GM12878 (cell line): ENCODE results near the gene TRIM28. TPM values are rescaled to one million over a fixed set of nuclear protein-coding genes. Genes with fewer than 3 reads are reported as not detected.

Experiments used
- ASH2L ChIP-seq: fragments of 300-600, 200-600 bp; sonication (generic); IDR thresholded peaks from 2 replicates; pipeline ENCODE4 v1.6.1; 2017; ENCODE audit warnings: low read depth, mild to moderate bottlenecking, borderline replicate concordance
- BACH1 ChIP-seq: fragments of 450-650 bp; IDR thresholded peaks from 2 replicates; pipeline ENCODE4 v1.6.1; 2017; ENCODE audit warnings: mild to moderate bottlenecking, borderline replicate concordance
- BCL3 ChIP-seq: IDR thresholded peaks from 2 replicates; pipeline ENCODE4 v1.6.1; 2011; ENCODE audit warnings: borderline replicate concordance, low read depth, mild to moderate bottlenecking, moderate library complexity, low read length; ENCODE audit not compliant: insufficient read depth, poor library complexity, severe bottlenecking
- DPF2 ChIP-seq: fragments of 450-650 bp; IDR thresholded peaks from 2 replicates; pipeline ENCODE4 v1.6.1; 2017; ENCODE audit warnings: mild to moderate bottlenecking
- E2F4 ChIP-seq: IDR thresholded peaks from 2 replicates; pipeline ENCODE4 v1.6.1; 2012; ENCODE audit warnings: low read depth, low read length, improper control_type of control experiment
- EED ChIP-seq: sonication (generic); IDR thresholded peaks from 2 replicates; pipeline ENCODE4 v1.6.1; 2016; ENCODE audit warnings: antibody characterized with exemption, low read depth
- GABPA ChIP-seq: IDR thresholded peaks from 2 replicates; pipeline ENCODE4 v1.6.1; 2014; ENCODE audit warnings: antibody characterized with exemption, low read depth, mild to moderate bottlenecking, inconsistent platforms
- IRF4 ChIP-seq: IDR thresholded peaks from 2 replicates; pipeline ENCODE4 v1.6.1; 2011; ENCODE audit warnings: low read depth, low read length
- MXI1 ChIP-seq: fragments of 150-350 bp; IDR thresholded peaks from 2 replicates; pipeline ENCODE4 v1.6.1; 2011; ENCODE audit warnings: low read depth, mild to moderate bottlenecking, inconsistent platforms, low read length, improper control_type of control experiment
- MYC ChIP-seq: IDR thresholded peaks from 2 replicates; pipeline ENCODE4 v1.6.1; 2011; ENCODE audit warnings: mild to moderate bottlenecking, low read length, moderate library complexity, inconsistent platforms; ENCODE audit not compliant: insufficient read depth, insufficient replicate concordance, insufficient read length, severe bottlenecking
- NKRF ChIP-seq: fragments of 450-650 bp; conservative IDR thresholded peaks from 2 replicates; pipeline ENCODE4 v1.6.1; 2017; ENCODE audit warnings: mild to moderate bottlenecking, moderate library complexity
- PBX3 ChIP-seq: IDR thresholded peaks from 2 replicates; pipeline ENCODE4 v1.6.1; 2011; ENCODE audit warnings: mild to moderate bottlenecking, low read depth, low read length, moderate library complexity; ENCODE audit not compliant: insufficient replicate concordance
- REST ChIP-seq: IDR thresholded peaks from 2 replicates; pipeline ENCODE4 v1.6.1; 2012; ENCODE audit warnings: mild to moderate bottlenecking, low read depth, low read length
- SIX5 ChIP-seq: IDR thresholded peaks from 2 replicates; pipeline ENCODE4 v1.6.1; 2011; ENCODE audit warnings: mild to moderate bottlenecking, low read depth, low read length, moderate library complexity; ENCODE audit not compliant: severe bottlenecking
- SMARCA5 ChIP-seq: fragments of 450-650 bp; IDR thresholded peaks from 2 replicates; pipeline ENCODE4 v1.6.1; 2017; ENCODE audit warnings: mild to moderate bottlenecking
- TBL1XR1 ChIP-seq: IDR thresholded peaks from 2 replicates; pipeline ENCODE4 v1.6.1; 2012; ENCODE audit warnings: low read depth, low read length, improper control_type of control experiment
- TCF3 ChIP-seq: IDR thresholded peaks from 2 replicates; pipeline ENCODE4 v1.6.1; 2012; ENCODE audit warnings: low read depth, mild to moderate bottlenecking, low read length, borderline replicate concordance; ENCODE audit not compliant: insufficient read depth
- TCF7 ChIP-seq: IDR thresholded peaks from 2 replicates; pipeline ENCODE4 v1.6.1; 2014; ENCODE audit warnings: antibody characterized with exemption, borderline replicate concordance
- YY1 ChIP-seq: IDR thresholded peaks from 2 replicates; pipeline ENCODE4 v1.6.1; 2011; ENCODE audit warnings: low read depth, mild to moderate bottlenecking, low read length
- polyA plus RNA-seq, 11 experiments: library from polyadenylated mRNA; depleted of rRNA in 4 of 11; unstranded in 6 of 11; stranded (reverse) in 5 of 11; fragments of >200 nt; fragmentation: Nextera tagmentation in 4 of 11; fragmentation: Illumina TruSeq in 1 of 11; extraction: Ambion mirVana in 4 of 11; extraction: Trizol in 1 of 11; gene quantifications; 1 replicate in 1 of 11; 2 replicates in 10 of 11; pipeline versions ENCODE4 v1.2.1 to v1.2.3, GENCODE V29; 2011 to 2016; ENCODE audit warnings: inconsistent platforms in 2 of 11, missing spikeins in 2 of 11, low read depth in 1 of 11
- total RNA-seq, 4 experiments: library from RNA; depleted of rRNA in 3 of 4; stranded (reverse); fragments of >200 nt in 3 of 4; fragmentation: Illumina TruSeq in 1 of 4; extraction: Trizol in 1 of 4; gene quantifications; 2 replicates each; pipeline versions ENCODE4 v1.2.1 to v1.2.3, GENCODE V29; 2013 to 2021

Gene TRIM28
- total and polyA plus RNA-seq, 10 of the 15 experiments (the other 5 are each of a cell fraction or from before 2014, with no cell fraction given) = 5.0 to 650 (median 296) TPM

- TF ChIP-seq REST = 0 out of 2 replicates have a peak, but pooled peaks have one; percentile 28
- no peak for TF ChIP-seq E2F4
- peak; percentile 81 for TF ChIP-seq MXI1
- no peak for TF ChIP-seq TCF7
- TF ChIP-seq SIX5 = peak; percentile 52
- 0 out of 2 replicates have a peak, but pooled peaks have one; percentile 59 for TF ChIP-seq ASH2L
- no peak for TF ChIP-seq YY1
- TF ChIP-seq TCF3 = peak; percentile 42; the same call in 1 of the 2 replicates
- TF ChIP-seq MYC = no peak
- TF ChIP-seq EED = peak; percentile 40; the same call in 1 of the 2 replicates
- peak; percentile 32 for TF ChIP-seq PBX3
- TF ChIP-seq BACH1 = peak; percentile 90; the same call in 1 of the 2 replicates
- peak; percentile 55; the same call in 1 of the 2 replicates for TF ChIP-seq SMARCA5
- 0 out of 2 replicates have a peak, but pooled peaks have one; percentile 26 for TF ChIP-seq IRF4
- TF ChIP-seq DPF2 = 0 out of 2 replicates have a peak, but pooled peaks have one; percentile 64
- TF ChIP-seq BCL3 = peak; percentile 97
- TF ChIP-seq GABPA = no peak
- TF ChIP-seq TBL1XR1 = peak; percentile 45; the same call in 1 of the 2 replicates
- TF ChIP-seq NKRF = peak; percentile 68; the same call in 1 of the 2 replicates
Observed at GRCh38 chr19:58554494-58555368, 10.9 kb downstream of the TRIM28 start, which contains the start of gene CHMP2A (continued).
